ENCODE measurements around the gene ACHE.
"Not testable (repeated sequence)": the region's sequence is repeated elsewhere in the genome, so short reads cannot be mapped to it uniquely, and the experiment has no call there.

GRCh38 chr7:100919335-100919734, 23.6 kb upstream of the ACHE start:
- TF ChIP-seq, protein P1, sequence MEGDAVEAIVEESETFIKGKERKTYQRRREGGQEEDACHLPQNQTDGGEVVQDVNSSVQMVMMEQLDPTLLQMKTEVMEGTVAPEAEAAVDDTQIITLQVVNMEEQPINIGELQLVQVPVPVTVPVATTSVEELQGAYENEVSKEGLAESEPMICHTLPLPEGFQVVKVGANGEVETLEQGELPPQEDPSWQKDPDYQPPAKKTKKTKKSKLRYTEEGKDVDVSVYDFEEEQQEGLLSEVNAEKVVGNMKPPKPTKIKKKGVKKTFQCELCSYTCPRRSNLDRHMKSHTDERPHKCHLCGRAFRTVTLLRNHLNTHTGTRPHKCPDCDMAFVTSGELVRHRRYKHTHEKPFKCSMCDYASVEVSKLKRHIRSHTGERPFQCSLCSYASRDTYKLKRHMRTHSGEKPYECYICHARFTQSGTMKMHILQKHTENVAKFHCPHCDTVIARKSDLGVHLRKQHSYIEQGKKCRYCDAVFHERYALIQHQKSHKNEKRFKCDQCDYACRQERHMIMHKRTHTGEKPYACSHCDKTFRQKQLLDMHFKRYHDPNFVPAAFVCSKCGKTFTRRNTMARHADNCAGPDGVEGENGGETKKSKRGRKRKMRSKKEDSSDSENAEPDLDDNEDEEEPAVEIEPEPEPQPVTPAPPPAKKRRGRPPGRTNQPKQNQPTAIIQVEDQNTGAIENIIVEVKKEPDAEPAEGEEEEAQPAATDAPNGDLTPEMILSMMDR (IDR thresholded peaks at IDR 0.05; ENCODE audit: low read depth, low read length, missing input control) = not testable (repeated sequence)
- TF ChIP-seq, protein P2, sequence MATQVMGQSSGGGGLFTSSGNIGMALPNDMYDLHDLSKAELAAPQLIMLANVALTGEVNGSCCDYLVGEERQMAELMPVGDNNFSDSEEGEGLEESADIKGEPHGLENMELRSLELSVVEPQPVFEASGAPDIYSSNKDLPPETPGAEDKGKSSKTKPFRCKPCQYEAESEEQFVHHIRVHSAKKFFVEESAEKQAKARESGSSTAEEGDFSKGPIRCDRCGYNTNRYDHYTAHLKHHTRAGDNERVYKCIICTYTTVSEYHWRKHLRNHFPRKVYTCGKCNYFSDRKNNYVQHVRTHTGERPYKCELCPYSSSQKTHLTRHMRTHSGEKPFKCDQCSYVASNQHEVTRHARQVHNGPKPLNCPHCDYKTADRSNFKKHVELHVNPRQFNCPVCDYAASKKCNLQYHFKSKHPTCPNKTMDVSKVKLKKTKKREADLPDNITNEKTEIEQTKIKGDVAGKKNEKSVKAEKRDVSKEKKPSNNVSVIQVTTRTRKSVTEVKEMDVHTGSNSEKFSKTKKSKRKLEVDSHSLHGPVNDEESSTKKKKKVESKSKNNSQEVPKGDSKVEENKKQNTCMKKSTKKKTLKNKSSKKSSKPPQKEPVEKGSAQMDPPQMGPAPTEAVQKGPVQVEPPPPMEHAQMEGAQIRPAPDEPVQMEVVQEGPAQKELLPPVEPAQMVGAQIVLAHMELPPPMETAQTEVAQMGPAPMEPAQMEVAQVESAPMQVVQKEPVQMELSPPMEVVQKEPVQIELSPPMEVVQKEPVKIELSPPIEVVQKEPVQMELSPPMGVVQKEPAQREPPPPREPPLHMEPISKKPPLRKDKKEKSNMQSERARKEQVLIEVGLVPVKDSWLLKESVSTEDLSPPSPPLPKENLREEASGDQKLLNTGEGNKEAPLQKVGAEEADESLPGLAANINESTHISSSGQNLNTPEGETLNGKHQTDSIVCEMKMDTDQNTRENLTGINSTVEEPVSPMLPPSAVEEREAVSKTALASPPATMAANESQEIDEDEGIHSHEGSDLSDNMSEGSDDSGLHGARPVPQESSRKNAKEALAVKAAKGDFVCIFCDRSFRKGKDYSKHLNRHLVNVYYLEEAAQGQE (IDR thresholded peaks at IDR 0.05) = not testable (repeated sequence)

Data from liver (tissue), 2 donors.